C4-2B (cell line): ENCODE measurements around the gene TBCE.
A peak's percentile ranks its signal among the peaks of the same experiment; 100 is the strongest.

Experiments used
- CTCF ChIP-seq: fragments of 450-650 bp; conservative IDR thresholded peaks from 2 replicates; pipeline ENCODE4 v1.5.1; 2017; ENCODE audit warnings: mild to moderate bottlenecking
- ZFX ChIP-seq: fragments of 450-650 bp; IDR thresholded peaks from 2 replicates; pipeline ENCODE4 v1.6.1; 2017

- TF ChIP-seq CTCF (no peak), ZFX (peak; percentile 75)
These were observed 39.5 kb upstream of the TBCE start, which contains the start of gene ARID4B for GRCh38 chr1:235327559-235328270.
